ENCODE data around the gene PLEKHA8.

DNA sequence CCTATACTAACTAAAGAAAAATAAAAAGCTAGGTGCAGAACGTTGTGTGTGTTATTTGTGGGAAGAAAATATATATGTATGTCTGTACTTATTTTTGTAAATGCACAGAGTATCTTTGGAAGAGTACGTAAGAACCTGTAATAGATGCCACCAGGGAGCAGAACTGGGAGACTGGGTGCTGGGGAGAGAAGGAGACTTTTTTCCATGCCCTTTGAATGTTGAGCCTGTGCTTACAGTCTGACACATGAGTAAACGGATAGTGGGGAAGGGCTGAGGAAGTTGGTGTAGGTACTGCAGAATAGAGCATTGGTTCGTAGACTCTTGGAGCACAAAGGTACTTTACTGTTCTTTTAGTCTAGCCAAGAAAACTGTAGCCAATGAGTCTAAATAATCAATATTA is 37.3 kb upstream of the PLEKHA8 start:
- TF ChIP-seq POLR2AphosphoS5 (IDR thresholded peaks at IDR 0.05) (no peak), CTCF (IDR thresholded peaks at IDR 0.05 in 8 of 11, conservative IDR thresholded peaks at IDR 0.05 in 3 of 11) (no peak)
